D341Med (cell line): ENCODE results near the gene MOGAT3.

ENCODE experiments used
- DNase-seq: peaks from one replicate; pipeline ENCODE4 v3.0.0; 2012; ENCODE audit warnings: low spot score

Gene MOGAT3, protein sequence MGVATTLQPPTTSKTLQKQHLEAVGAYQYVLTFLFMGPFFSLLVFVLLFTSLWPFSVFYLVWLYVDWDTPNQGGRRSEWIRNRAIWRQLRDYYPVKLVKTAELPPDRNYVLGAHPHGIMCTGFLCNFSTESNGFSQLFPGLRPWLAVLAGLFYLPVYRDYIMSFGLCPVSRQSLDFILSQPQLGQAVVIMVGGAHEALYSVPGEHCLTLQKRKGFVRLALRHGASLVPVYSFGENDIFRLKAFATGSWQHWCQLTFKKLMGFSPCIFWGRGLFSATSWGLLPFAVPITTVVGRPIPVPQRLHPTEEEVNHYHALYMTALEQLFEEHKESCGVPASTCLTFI

GRCh38 chr7:101200862-101201599 is at the start of gene MOGAT3:
Gene MOGAT3, minus strand, starts transcription at chr7:101201036. Its CDS starts 182 bp downstream, at chr7:101200854.
- DNase-seq: no peak

DNA sequence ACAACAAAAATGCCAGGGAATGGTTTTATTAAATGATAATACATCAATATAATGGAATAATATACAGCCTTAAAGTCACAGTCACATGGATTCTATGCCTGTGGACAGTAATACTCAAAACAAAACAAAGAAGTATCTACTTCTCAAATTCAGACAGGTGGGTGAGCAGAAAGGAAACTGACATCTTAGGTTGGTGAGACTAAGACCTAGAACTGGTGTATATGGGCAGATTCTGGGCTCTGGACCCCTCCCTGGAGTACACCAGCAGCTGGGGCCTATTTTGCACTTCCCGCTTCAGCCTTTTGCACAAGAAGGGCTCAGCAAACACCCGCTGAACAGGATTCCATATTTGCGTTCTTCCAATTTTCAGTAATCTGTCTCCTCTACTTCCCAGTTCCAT is 49.5 kb upstream of the MOGAT3 start:
- DNase-seq: no peak

- no peak for DNase-seq
Observed at GRCh38 chr7:101248276-101248675, 47.4 kb upstream of the MOGAT3 start.

GRCh38 chr7:101245147-101245668 is 44.4 kb upstream of the MOGAT3 start:
- DNase-seq: peak; percentile 96

GRCh38 chr7:101244375-101245146 is 43.7 kb upstream of the MOGAT3 start, which contains the start of gene FIS1:
Gene FIS1, minus strand, starts transcription at chr7:101245081. Its CDS starts 77 bp downstream, at chr7:101245004.
- peak; percentile 89 for DNase-seq

DNA sequence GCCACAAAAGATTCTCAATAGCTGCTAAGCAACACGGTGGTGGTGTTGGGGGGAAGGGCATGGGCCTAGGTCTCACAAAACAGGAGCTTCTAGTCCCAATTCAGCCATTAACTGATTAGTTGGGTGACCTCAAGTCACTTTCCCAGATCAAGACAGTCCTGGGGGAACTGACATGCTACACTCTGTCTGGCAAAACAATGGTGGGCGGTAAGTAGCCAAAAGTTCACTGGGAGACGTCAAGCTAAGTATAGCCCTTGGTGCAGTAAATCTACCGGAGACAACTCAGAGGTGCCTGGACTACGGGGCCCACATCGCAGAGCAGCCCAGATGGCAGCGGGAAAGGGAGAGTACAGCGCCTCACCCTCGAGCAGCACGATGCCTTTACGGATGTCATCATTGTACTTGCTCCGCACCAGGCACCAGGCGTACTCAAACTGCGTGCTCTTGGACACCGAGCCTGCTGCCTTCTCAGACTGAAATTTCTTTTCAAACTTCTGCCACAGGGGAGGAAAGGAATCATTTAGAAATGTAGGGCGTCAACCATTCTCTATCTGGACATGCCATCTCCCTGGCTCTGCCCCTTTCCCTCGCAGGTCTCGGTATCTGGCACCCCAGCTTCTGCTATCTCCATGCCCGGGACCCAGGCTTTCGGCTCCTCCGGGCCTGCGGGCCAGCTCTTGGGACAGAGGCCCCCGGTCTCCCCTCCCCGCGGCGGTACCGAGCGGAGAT is 43.0 kb upstream of the MOGAT3 start:
- peak; percentile 36 for DNase-seq

DNA sequence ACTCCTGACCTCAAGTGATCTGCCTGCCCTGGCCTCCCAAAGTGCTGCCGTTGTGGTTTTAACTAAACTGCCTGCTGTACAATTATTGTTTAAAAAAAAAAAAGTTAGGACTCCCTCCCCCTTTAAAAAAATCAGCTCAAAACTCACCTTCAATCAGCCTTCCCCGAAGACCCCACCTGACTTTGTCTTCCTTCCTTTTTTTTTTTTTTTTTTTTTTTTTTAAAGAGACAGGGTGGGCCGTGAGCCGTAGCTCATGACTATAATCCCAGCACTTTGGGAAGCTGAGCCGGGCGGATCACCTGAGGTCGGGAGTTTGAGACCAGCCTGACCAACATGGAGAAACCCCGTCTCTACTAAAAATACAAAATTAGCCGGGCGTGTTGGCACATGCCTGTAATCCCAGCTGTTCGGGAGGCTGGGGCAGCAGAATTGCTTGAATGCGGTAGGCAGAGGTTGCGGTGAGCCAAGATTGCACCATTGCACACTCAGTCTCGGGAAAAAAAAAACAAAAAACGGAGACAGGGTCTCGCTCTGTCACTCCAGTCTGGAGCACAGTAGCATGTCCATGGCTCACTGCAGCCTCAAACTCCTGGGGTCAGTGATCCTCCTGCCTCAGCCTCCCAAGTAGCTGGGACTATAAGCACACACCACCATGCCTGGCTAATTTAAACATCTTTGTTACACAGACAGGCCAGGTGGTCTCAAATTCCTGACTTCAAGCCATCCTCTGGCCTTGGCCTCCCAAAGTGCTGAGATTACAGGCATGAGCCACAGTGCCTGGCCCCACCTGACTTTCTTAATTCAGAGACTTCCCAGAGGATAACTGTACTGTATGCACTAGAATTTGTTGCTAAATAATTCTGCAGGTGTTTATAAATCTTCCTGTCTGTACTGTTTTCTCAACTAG is 40.9 kb upstream of the MOGAT3 start:
- DNase-seq: no peak

- DNase-seq: no peak
Observed at GRCh38 chr7:101241015-101241363, 40.2 kb upstream of the MOGAT3 start.

GRCh38 chr7:101240226-101241014 is 39.6 kb upstream of the MOGAT3 start:
- DNase-seq: no peak

DNA sequence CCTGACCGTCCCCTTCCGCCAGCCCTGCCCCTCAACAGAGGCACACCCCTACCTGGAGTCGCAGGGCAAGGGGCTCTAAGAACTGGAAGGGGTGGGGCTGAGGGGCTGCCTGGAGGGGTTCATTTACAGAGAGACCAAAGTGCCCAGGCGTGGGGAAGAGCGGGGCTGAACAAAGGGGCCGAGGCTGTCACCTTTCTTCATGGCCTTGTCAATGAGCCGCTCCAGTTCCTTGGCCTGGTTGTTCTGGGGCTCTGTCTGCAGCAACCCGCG is 39.0 kb upstream of the MOGAT3 start:
- no peak for DNase-seq

- no peak for DNase-seq
Observed at GRCh38 chr7:101239191-101239950, 38.5 kb upstream of the MOGAT3 start.

GRCh38 chr7:101238226-101239182 is 37.7 kb upstream of the MOGAT3 start:
- peak; percentile 29 for DNase-seq

GRCh38 chr7:101237206-101238067 is 36.6 kb upstream of the MOGAT3 start, which contains the start of gene CLDN15:
Gene CLDN15, minus strand, starts transcription at chr7:101237802. Its CDS starts 221 bp downstream, at chr7:101237581.
- peak; percentile 31 for DNase-seq

DNA sequence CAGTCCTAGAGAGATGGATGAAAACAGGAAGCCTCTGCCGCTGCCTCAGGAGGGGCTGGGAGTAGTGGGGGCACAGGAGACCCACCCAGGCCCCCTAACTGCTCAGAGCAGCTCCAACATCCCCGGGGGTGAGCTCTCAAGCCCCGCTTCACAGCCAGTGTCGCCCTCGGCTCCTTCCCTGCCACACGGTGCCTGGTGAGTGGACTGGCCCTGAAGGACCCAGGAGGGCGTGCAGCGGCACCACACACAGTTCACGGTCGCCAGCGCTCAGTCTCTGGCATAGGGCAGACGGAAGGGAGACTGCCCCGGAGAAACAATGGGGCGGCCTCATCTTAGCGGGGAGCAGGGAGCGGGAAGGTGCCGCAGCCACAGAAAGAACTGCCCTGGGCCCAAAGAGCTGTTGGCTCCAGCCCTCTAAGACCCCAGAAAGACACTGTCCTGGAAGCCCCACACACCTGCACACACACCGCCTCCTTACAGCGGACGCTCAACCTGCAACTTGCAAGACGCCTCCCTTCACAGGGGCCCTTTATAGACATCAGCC is 35.5 kb upstream of the MOGAT3 start:
- peak; percentile 20 for DNase-seq

GRCh38 chr7:101235522-101235921 is 34.7 kb upstream of the MOGAT3 start:
- DNase-seq: peak; percentile 27

DNA sequence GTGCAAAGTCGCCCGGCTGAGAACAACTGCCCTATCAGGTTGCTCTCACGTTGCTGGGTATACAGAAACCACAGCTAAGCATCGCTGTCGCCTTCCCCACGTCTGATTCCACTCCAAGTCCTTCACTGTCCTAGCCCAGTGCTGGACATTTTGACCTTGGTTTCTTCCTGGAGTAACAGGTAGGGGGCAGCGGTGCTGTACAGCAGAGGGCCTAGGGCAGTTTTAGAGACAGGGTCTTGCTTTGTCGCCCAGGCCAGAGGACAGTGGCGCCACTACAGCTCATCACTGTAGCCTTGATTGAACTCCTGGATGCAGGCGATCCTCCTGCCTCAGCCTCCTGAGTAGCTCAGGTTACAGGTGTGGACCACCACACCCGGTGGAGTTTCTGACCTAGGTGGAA is 34.2 kb upstream of the MOGAT3 start:
- DNase-seq: peak; percentile 34

DNA sequence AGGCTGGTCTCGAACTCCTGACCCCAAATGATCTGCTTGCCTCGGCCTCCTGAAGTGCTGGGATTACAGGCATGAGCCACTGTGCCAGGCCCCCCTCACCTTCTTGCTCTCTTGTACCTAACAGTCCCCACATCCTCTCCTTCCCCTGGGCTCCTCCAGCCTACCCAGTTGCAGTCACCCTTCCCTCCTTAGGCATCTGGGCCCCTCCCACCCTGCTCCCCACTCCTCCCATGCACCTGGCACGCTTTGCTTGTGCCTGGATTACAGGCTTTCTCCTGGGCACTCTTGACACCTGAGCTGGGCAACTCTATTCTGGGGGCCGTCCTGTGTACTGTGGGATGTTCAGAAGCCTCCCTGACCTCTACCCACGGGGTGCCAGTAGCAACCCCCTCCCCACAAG is 33.8 kb upstream of the MOGAT3 start:
- peak; percentile 27 for DNase-seq
